HCT116 (cell line): ENCODE results near the gene TUSC1.

Experiments used
- CTCF ChIP-seq, 3 experiments: fragments of 200-600 bp in 1 of 3; sonication (generic) in 1 of 3; IDR thresholded peaks in 2 of 3; conservative IDR thresholded peaks in 1 of 3; 2 replicates each; pipeline ENCODE4 v1.5.1; 2012 to 2017; ENCODE audit warnings: low read depth in 2 of 3, low read length in 2 of 3, antibody characterized with exemption in 1 of 3, borderline replicate concordance in 1 of 3, control low read depth in 1 of 3, mild to moderate bottlenecking in 1 of 3, mixed read lengths in 1 of 3, mixed run types in 1 of 3, moderate library complexity in 1 of 3; ENCODE audit not compliant: insufficient read depth in 1 of 3
- ELF1 ChIP-seq: IDR thresholded peaks from 2 replicates; pipeline ENCODE4 v1.6.1; 2012; ENCODE audit warnings: low read depth, borderline replicate concordance
- EZH2 ChIP-seq: fragments of 200-600 bp; sonication (generic); IDR thresholded peaks from 2 replicates; pipeline ENCODE4 v1.6.1; 2017; ENCODE audit warnings: antibody characterized with exemption, mixed run types
- EZH2phosphoT487 ChIP-seq: fragments of 200-600 bp; IDR thresholded peaks from 2 replicates; pipeline ENCODE4 v1.6.1; 2018; ENCODE audit warnings: antibody characterized with exemption, borderline replicate concordance
- POLR2AphosphoS5 ChIP-seq: IDR thresholded peaks from 2 replicates; pipeline ENCODE4 v1.6.1; 2011; ENCODE audit warnings: mild to moderate bottlenecking, low read depth, low read length, moderate library complexity
- ZBTB33 ChIP-seq: IDR thresholded peaks from 2 replicates; pipeline ENCODE4 v1.6.1; 2011; ENCODE audit warnings: mild to moderate bottlenecking, low read length, moderate library complexity; ENCODE audit not compliant: insufficient replicate concordance; ENCODE audit errors: extremely low read depth

GRCh38 chr9:25678147-25678666, at the start of gene TUSC1:
- no peak for TF ChIP-seq ZBTB33
- no peak for TF ChIP-seq ELF1
- no peak for TF ChIP-seq EZH2phosphoT487
- TF ChIP-seq CTCF (IDR thresholded peaks at IDR 0.05 in 2 of 3, conservative IDR thresholded peaks at IDR 0.05 in 1 of 3; ENCODE audit: borderline replicate concordance in 1 of 3, insufficient read depth in 1 of 3, low read depth in 2 of 3, low read length in 2 of 3): no peak
- no peak for TF ChIP-seq EZH2
- no peak for TF ChIP-seq POLR2AphosphoS5
